NK-92 (cell line): ENCODE data around the gene KNDC1.

Source experiments
- DNase-seq: peaks from one replicate; lab custom pipeline; 2025; ENCODE audit not compliant: unreplicated experiment; lab: John Stamatoyannopoulos, UW

The KNDC1 gene

DNA sequence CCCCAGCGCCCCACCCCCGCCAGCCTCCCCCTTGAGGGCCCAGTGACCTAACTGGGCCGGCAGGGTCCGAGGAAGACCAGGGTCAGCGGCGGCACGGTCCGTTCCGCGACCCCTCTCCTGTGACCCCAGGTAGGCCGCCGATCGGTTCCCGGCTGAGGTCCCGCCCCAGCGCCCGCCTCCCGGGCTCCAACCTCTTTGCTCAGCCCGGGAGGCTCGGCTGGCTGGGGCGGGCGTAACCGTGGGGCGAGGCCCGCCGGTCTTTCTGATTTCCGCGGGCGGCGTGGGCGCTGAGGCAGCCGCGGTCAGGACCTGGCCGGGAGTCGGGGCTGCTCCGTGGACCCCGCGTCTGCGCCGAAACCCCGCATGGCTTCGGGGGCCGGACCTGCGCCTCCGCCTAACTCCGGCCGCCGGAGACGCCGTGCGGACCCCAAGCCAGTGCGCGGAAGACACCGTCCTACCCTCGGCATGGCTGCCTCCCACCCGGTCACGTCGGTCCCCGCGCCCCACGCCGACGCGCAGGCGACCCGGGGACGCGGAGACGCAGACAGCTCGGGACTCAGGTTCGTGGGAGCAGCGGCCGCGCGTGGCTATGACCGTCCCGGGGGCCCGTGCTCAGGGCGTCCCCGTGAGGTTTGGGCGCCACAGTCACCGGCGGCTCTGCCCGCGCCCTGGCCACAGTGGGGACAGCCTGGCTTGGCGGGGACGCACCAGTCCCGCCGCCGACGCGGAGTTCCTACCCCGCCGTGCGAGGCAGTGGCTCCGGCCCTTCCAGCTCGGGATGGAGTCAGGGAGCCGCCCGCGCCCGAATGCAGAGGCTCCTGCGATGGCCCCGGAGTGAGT lies 76.6 kb downstream of the KNDC1 start:
- no peak for DNase-seq

GRCh38 chr10:133237241-133237587 lies 77.2 kb downstream of the KNDC1 start:
- no peak for DNase-seq

DNA sequence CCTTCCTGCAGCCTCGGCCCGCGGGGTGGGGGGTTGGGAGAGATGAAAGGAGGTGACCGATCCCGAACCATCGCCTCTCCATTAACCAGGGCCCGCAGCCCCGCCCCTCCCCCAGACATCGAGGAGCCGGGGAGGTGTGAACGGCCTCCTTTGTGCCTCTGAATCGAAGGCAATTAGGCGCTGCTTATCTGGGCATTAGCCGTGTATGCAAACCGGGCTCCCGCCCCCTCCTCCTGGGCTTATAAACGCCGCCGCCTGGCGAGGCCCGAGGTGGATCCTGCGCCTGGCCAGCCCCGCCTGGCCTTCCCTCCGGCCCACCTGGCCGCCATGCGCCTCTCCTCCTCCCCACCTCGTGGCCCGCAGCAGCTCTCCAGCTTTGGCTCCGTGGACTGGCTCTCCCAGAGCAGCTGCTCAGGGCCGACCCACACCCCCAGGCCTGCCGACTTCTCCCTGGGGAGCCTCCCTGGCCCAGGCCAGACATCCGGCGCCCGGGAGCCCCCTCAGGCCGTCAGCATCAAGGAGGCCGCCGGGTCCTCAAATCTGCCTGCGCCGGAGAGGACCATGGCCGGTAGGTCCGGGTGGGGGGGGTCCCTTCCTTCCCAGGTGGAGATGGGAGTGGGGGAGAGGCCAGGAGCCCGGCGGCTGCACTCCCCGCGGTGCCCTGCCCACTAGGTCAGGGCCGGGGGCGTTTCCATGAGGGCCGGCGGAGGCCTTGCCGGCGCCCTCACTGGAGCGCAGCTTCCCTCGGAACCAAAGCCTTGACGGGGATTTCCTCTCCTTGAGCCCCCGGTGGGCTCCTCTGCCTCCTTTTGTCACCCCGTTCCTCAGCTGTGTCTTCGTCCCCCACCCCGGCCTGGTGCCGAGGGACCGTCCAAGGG lies 77.8 kb downstream of the KNDC1 start, which contains the start of gene VENTX:
Gene VENTX (plus strand): TSS at position 268 of the 878 bp plus-strand sequence. CDS start 60 bp downstream, at position 328.
- DNase-seq = no peak

DNA sequence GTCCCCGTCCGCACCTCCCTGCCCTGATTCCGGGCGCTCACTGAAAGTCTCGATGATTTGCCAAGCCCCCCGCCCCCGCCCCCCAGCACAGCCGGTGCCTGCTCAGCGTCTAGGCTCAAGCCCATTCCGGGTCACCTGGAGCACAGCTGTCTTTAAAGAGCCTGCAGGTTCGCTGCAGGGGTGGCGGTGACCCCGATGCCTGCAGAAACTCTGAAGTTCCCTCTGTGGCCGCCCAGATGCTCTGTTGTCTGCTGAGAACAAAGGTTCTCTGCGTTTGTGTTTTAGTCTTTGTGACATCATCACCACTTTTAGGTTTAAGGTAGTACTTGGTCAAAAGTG lies 78.4 kb downstream of the KNDC1 start:
- no peak for DNase-seq

GRCh38 chr10:133239990-133240389 lies 80.0 kb downstream of the KNDC1 start:
- DNase-seq = no peak

- no peak for DNase-seq
Observed at GRCh38 chr10:133241501-133242205, 81.6 kb downstream of the KNDC1 start.

DNA sequence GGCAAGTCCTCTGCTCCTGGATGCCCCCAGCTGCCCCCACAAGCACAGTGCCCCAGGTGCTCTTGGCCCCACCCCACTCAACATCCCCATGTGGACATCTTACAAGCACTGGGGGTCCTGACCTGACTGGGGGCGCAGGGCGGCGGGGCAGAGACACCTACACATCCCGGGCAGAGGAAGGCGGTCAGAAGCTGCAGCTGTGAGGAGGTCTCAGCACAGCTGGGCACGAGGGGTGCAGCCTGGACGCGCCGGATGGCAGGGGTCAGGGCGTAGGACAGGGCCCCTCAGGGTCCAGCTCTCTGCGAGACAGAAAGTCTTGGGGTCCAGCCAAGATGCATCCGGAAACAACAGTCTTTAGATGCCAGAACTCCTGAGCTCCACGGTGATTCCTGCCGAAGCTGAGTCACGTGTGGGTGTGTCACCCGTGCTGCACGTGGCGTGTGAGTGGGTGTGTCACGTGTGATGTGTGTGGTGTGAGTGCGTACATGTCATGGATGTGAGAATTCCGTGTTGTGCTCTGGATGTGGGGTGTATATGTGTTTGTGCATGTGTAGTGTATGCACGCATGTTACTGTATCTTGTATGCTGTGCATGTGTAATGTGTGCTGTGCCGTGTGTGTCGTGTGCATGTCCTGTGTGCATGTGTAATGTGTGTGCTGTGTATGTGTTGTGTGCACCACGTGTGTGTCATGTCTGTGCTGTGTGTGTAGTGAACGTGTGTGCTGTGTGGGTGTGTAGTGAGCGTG lies 82.8 kb downstream of the KNDC1 start:
- DNase-seq = no peak

- DNase-seq = no peak
Observed at GRCh38 chr10:133243593-133243992, 83.6 kb downstream of the KNDC1 start.

DNA sequence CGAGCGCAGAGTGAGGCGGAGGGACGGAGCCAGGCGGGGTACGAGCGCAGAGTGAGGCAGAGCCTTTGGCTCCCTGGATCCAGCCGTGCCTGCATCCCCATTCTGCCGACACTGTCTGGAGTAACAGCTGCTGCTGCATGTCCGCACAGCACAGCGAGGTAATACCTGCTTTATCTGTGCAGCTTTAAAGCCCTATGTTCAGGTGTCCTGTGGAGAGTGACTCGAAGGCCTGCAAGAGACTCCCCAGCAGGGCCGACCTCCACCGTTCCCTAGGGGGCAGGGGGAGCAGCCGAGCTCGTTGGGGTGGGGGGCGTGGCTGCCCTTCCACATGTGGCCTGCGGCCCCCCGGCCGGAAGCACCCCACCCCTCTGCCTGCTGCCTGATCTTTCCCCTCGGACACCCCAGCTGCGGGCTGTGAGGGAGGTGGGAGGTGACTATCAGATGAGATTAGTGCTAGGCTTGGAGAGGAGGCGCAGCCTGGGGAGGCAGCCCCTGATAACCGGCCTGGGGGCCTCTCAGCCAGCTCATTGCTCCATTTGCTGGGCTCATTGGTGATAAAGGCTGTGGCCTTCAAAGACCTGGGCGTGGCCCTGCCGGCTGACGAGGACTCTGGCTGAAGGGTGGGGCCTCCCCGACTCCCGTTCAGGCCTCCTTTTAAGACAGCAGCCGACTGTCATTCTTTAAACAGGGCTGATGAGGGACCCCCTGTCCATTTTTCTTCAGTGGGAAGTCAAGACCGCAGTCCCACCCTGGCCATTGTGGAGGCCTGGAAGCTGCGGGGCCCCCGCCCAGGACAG lies 85.6 kb downstream of the KNDC1 start:
- no peak for DNase-seq

GRCh38 chr10:133246236-133246626 lies 86.2 kb downstream of the KNDC1 start:
- no peak for DNase-seq

DNA sequence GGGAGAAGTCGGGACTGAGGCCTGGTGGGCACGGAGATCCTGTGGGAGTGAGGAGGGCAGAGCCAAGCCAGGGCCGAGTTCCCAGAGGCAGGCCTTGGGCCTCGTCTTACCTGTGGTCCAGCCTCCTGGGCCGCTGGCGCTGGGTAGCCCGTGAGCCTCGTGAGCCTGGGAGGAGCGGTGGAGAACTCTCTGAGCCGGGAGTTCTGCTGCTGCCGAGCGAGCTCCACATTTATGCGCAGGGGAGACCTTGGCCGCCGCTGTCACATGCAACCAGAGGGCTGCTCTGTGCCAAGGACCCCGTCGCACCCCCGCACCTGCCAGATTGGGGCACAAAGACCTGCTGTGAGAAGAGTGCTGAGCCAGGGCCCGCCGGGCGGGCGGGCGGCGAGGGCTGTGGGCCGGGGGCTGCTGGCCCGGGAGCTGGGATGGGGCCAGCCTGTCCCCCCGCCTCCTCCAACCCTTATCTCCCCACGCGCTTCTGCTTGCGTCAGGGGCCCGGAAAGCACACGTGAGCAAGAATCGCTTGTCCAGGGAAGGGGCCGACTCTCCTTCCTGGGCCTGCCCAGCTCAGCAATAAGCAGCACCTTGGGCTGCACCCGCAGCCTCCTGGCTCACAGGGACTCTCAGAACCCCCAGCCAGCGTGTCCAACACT lies 87.8 kb downstream of the KNDC1 start:
- DNase-seq = no peak

DNA sequence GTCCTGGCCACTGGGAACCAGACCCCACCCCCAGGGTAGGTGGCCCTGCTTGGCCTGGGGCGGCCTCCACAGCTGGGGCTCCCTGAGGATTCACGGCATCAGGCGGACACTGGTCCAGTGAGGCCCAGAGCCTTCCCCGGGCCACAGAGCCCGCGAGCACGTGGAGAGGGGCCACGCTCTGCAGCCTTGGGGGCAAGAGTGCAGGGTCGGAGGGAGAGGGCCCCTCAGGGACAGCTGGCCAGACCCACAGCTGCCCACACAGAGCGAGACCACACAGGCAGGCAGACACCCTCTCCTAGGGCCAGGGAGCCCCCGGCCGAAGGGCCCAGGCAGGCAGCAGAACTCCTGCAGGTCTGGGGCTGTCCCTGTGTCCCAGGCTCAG lies 88.3 kb downstream of the KNDC1 start:
- no peak for DNase-seq

DNA sequence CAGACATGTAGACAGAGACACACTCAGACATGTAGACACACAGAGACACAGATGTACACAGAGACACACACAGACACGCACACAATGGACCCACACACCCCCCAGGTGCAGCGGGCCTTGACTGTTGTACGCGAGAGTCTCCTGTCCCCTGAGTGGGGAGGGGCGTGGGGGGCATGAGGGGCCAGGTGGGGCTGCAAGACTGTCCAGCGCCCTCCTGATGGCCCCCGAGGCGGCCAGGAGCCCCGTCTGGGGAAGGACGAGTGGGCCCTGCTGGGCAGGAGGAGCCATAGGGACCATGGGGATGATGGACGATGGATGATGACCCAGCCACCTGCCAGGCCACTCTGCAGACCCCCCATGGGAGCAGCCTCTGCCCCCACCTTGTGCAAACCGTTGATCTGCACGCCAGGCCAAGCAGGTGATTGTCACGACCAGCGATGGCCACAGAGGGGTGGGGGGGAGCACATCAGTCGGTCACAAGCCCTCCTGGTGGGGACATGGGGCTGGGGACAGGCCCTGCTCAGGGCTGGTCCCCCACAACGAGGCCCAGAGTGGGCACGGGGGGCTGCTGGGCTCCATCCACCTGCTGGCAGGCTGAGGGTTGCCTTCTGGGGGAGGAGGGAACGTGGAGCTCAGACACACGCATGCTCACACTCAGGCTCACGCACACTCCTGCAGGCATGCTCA lies 89.2 kb downstream of the KNDC1 start:
- no peak for DNase-seq

DNA sequence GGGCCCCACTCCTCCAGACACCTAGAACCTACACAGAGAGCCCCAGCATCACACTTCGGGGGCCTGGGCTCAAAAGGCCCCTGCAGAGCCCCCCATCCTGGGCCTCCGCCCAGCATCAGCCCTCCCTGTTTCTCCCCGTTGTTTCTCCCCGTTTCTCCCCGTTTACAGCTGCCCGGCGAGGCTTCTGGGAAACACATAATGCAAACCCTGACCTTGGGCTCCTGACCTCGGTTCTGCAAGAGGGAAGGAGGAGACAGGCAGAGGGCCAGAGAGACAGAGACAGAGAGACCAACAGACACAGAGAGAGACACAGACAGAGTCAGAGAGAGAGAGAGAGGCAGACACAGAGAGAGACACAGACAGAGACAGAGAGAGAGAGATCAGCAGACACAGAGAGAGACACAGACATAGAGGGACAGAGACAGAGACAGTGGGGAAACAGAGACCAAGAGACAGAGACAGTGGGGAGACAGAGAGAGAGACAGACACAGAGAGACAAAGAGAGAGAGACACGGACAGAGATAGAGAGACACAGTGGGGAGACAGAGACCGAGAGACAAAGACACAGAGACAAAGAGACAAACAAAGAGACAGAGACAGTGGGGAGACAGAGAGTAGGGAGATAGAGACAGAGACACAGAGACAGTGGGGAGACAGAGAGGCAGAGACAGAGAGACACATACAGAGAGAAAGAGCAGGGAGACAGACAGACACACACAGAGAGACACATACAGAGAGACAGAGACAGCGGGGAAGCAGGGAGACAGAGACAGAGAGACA lies 90.1 kb downstream of the KNDC1 start:
- DNase-seq = no peak

DNA sequence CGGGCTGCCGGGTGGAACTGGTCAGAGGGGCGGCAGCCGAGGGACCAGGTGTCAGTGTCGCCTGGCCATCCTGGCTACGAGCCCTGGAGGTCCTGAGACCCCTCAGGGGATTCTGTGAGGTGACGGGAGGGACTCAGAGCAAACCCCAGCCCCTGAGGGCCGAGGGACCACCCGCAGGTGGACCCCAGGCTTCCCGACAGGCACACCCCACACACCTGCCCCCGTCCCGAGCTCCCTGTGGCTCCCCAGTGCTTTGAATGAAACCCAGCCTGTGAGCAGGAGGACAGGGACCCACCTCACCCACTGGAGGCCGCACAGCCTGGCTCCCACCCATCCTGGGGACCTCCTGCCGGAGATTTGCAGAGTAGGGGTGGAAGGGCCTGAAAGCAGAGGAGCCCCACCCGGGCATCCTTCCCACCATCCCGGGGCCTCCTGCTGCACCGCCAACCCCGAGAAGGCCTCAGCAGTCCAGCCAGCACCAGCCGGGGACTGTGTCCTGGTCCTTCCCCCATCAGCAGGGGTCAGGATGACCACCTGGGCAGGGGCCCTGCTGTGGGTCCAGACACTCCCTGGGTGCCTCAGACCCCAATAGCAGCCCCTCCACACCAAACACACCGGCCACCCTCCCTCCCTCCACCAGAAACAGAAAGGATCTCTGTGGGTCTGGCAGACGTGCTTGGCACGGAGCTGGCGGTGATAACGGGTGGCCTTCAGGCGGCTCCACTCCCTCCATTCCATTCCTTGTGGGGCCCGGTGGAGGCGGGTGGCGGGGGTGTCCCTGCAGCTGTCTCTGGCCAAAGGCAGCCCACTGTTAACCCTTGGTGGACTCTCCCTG lies 91.6 kb downstream of the KNDC1 start:
- no peak for DNase-seq

- DNase-seq = no peak
Observed at GRCh38 chr10:133252223-133252552, 92.2 kb downstream of the KNDC1 start.

DNA sequence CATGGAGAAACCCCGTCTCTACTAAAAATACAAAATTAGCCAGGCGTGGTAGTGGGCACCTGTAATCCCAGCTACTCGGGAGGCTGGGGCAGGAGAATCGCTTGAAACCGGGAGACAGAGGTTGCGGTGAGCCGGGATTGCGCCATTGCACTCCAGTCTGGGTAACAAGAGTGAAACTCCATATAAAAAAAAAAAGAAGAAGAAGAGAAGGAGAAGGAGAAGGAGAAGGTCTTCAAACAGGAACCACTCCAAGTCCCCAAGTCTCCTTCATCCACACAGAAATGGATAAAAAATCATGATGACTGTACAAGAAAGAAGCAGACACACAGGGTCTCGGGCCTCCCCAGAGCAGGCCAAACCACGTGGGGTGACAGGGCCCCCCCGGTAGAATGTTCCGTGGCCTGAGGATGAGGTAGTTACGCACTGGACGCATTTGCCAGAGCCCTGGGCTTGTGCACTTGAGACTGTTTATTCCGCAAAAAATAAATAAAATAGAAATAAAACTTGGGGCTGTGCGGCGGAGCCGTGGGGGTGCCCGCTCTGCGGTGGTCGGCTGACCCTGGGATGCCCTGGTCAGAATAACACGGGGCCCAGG lies 93.4 kb downstream of the KNDC1 start:
- DNase-seq = no peak
